22Rv1 (cell line): ENCODE data around the gene GABRD.

Experiments used
- ZFX ChIP-seq: fragments of 450-650 bp; IDR thresholded peaks from 2 replicates; pipeline ENCODE4 v1.6.1; 2017; ENCODE audit warnings: antibody characterized with exemption, borderline replicate concordance
- TF ChIP-seq, protein P1 (sequence below): fragments of 450-650 bp; IDR thresholded peaks from 2 replicates; pipeline ENCODE4 v1.5.1; 2017; ENCODE audit warnings: mild to moderate bottlenecking

DNA sequence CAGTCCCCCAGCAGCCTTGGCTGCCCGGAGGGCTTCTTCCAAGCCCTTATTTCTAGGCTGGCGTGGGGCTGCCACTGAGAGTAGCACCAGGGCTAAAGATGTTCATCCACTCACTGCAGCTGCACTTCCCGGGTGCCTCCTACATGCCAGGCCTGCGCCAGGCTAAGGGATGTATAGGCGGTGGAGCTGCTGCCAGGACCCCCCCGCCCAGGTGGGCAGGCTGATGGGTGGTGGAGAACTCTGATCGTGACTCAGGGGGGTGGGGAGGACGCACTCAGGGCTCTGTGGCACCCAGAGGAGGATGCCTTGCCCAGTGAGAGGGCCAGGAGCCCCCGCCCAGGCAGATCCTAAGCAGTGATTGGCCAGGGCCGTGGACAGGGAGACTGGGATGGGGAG, 49.6 kb upstream of the GABRD start:
- TF ChIP-seq, protein P1, sequence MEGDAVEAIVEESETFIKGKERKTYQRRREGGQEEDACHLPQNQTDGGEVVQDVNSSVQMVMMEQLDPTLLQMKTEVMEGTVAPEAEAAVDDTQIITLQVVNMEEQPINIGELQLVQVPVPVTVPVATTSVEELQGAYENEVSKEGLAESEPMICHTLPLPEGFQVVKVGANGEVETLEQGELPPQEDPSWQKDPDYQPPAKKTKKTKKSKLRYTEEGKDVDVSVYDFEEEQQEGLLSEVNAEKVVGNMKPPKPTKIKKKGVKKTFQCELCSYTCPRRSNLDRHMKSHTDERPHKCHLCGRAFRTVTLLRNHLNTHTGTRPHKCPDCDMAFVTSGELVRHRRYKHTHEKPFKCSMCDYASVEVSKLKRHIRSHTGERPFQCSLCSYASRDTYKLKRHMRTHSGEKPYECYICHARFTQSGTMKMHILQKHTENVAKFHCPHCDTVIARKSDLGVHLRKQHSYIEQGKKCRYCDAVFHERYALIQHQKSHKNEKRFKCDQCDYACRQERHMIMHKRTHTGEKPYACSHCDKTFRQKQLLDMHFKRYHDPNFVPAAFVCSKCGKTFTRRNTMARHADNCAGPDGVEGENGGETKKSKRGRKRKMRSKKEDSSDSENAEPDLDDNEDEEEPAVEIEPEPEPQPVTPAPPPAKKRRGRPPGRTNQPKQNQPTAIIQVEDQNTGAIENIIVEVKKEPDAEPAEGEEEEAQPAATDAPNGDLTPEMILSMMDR, result no peak
- no peak for TF ChIP-seq ZFX
